Brain microvascular endothelial cell (primary cell): ENCODE data around the gene TRPC4AP.

Experiments used
- DNase-seq: peaks from one replicate; pipeline ENCODE4 v3.0.0-alpha.2; 2020
- H3K27ac ChIP-seq: fragments of 250-450 bp; sonication (Bioruptor Pico); 2 replicates; pipeline ENCODE4 v1.5.1; 2020; ENCODE audit warnings: mild to moderate bottlenecking, moderate library complexity
- H3K27me3 ChIP-seq: fragments of 250-450 bp; sonication (Bioruptor Pico); replicated peaks from 2 replicates; pipeline ENCODE4 v1.5.1; 2020; ENCODE audit warnings: mild to moderate bottlenecking
- H3K36me3 ChIP-seq: fragments of 250-450 bp; sonication (Bioruptor Pico); replicated peaks from 2 replicates; pipeline ENCODE4 v1.5.1; 2020; ENCODE audit warnings: mild to moderate bottlenecking
- H3K4me3 ChIP-seq: 2 replicates; pipeline ENCODE4 v1.5.1; 2011; ENCODE audit warnings: low read depth, mild to moderate bottlenecking, control low read depth, low read length, moderate library complexity
- in situ Hi-C: cut with HindIII; loops from 2 replicates; pipeline ENCODE4 v1.10.0; 2017; ENCODE audit warnings: low sequenced_read_pairs, low pct_ligation_motif_present
- TF ChIP-seq, protein P1 (sequence below): IDR thresholded peaks from 2 replicates; pipeline ENCODE4 v1.5.1; 2011; ENCODE audit warnings: low read depth, mild to moderate bottlenecking, moderate library complexity, low read length, control low read depth, inconsistent platforms; ENCODE audit errors: missing control alignments

The TRPC4AP gene

DNA sequence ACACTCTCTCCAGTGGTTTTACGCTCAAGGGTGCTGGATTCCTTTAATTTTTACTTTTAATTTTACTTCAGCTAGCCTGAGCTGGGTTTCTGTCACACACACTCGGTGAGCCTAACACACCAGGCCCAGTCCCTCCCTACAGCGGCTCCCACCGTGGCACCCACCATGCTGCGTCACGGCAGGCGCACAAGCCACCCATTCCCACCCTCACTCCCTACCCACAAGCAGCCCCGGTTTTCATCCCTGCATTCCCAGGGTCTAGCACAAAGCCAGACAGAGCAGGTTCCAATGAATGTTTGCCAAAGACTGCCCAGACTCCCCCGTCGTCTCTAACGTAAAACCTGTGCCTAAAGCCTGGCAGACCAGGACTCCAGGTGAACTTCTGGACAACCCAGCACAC lies 86.6 kb downstream of the TRPC4AP start:
- no peak overlapping the region for H3K27ac ChIP-seq
- in situ Hi-C loops, result no loop called here
- no peak overlapping the region for H3K4me3 ChIP-seq
- TF ChIP-seq, protein P1, sequence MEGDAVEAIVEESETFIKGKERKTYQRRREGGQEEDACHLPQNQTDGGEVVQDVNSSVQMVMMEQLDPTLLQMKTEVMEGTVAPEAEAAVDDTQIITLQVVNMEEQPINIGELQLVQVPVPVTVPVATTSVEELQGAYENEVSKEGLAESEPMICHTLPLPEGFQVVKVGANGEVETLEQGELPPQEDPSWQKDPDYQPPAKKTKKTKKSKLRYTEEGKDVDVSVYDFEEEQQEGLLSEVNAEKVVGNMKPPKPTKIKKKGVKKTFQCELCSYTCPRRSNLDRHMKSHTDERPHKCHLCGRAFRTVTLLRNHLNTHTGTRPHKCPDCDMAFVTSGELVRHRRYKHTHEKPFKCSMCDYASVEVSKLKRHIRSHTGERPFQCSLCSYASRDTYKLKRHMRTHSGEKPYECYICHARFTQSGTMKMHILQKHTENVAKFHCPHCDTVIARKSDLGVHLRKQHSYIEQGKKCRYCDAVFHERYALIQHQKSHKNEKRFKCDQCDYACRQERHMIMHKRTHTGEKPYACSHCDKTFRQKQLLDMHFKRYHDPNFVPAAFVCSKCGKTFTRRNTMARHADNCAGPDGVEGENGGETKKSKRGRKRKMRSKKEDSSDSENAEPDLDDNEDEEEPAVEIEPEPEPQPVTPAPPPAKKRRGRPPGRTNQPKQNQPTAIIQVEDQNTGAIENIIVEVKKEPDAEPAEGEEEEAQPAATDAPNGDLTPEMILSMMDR, result no peak
- DNase-seq, result no peak
- H3K27me3 ChIP-seq, result no peaks in the 10 kb centered on the region
- peaks cover 87% of the 10 kb centered on the region for H3K36me3 ChIP-seq

DNA sequence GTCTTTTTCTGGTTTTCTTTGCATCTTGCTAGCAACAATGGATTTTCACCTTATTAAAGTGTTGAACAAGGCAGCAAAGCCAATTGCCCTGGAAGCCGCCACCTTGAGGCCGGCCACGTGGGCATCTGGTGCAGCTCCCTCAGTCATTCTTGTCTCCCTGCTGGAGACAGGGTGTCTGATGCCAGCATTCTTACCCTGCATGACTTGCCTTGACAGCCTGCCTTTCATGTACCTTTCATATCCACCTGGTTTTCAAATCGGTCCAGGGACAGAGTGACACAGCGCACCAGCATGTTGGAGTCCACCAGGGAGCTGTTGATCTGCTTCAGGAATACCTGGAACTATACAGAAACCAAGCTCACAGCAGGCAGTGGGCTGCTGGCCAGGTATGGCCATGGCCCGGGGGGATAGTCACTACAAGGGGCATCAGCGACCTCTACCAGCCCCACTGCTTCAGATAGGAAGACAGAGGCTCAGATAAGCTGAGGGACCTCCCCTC lies 87.1 kb downstream of the TRPC4AP start:
- no peaks in the 10 kb centered on the region for H3K27me3 ChIP-seq
- TF ChIP-seq, protein P1, result no peak
- peaks cover 82% of the 10 kb centered on the region for H3K36me3 ChIP-seq
- no peak overlapping the region for H3K27ac ChIP-seq
- no peak overlapping the region for H3K4me3 ChIP-seq
- in situ Hi-C loops, result no loop called here
- DNase-seq, result no peak

DNA sequence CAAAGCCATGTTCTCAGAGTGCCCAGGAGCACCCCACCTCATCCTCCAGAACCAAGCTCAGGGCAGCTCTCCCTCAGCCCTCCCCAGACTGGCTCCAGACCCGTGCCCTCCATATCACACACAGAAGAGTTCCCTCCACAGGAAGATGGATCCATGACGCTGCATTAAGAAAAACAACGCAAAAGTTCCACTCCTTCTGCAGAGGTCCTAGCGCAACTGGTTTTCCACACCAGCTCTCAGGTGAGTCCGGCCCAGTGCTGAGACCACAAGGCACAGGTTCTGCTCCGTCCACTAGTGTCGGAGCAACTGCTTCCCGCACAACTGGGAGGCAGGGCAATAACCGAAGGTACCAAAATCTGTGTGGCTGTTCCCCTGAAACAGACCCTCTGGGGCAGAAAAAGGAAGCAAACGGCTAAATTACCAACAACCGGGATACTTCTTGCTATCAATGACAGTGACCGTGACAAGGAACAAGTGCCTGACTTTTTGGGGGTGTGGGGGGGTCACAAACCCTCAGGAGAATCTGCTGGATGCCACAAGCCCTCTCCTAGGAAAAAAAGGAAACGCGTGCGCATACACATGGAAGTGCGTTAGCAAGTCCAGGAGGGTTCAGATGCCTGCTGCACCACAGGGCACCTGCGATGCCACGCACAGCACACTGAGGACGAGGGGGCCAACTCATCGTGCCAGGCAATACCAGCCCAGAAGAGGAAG lies 87.7 kb downstream of the TRPC4AP start:
- Histone ChIP-seq H3K27me3 (no peaks in the 10 kb centered on the region), H3K27ac (no peak overlapping the region), H3K4me3 (no peak overlapping the region), H3K36me3 (peaks cover 83% of the 10 kb centered on the region)
- in situ Hi-C loops, result no loop called here
- TF ChIP-seq, protein P1, result no peak
- DNase-seq, result no peak

DNA sequence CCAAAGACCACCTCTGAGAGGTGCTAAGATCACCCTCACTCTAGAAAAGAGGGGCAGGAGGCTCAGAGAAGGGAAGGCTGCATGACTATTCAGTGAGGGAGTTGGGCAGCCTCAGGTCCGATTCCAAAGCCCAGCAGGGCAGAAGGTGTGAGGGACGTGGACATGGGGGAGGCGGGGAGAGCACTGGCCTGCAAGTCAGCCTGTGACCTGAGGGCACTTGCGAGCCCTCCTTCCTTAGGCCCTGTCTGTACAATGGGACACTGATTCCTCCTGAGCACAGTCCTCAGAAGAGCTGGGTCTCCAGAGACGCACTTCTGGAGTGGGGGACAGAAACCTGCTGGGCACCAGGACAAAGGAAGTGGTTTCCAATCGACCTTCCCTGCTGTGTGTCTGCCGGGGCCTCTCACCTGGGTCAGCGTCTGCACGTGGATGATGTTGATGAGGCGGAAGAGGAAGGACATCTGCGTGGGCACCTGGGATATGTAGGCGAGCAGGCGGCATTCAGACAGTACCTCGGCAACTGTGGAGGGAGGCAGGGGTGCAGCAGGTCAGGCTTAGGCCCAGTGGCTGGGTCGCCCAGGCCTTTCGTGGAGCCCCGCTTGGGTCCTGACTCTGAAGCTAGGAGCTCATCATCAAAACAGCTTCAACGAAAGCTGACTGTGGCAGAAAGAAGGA lies 88.4 kb downstream of the TRPC4AP start:
- Histone ChIP-seq H3K4me3 (no peak overlapping the region), H3K27me3 (no peaks in the 10 kb centered on the region), H3K36me3 (peaks cover 80% of the 10 kb centered on the region), H3K27ac (no peak overlapping the region)
- DNase-seq, result no peak
- TF ChIP-seq, protein P1, result no peak
- in situ Hi-C loops, result no loop called here

DNA sequence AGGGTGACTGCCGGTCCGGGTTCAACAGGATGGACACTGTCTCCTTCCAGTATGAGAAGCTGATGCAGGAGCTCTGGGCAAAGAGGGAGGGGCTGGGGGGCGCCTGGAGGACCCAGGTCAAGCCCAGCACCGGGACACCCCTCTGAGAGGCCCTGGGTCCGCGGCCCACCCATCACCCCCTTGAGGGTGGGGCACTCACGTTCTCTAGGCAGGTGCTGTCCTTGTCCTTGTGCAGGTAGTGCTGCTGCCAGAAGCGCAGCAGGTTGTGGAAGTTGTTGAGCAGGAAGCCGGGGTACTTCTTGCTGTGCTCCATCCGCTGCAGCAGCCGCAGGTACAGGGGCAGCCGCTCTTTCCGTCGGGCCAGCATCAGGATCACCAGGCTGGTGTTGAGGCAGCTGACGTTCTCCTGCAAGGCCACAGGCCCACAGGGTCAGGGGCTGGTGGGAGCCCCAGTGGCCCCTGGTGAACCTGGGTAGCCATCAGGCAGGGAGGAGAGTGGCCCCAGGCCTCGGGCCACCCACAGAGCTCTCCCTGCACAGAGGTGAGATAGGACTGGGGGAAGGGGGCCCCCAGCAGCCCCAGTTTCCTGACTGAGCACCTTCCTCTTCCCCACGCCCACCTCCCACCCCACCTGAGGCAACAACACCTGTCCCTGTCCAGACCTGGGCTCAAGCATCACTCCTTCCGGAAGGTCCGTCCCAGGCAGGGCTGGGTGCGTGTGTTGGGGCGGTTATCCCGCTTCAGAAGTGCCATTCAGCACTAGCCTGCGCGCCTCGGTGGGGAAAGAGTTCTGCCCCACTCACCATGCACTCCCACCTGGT lies 89.2 kb downstream of the TRPC4AP start:
- in situ Hi-C loops, result no loop called here
- TF ChIP-seq, protein P1, result no peak
- no peak for DNase-seq
- no peak overlapping the region for H3K4me3 ChIP-seq
- H3K27me3 ChIP-seq, result no peaks in the 10 kb centered on the region
- no peak overlapping the region for H3K27ac ChIP-seq
- H3K36me3 ChIP-seq, result peaks cover 80% of the 10 kb centered on the region
